Fibroblast of lung (primary cell): Measurements from ENCODE around the gene ITGAL. TPM values are rescaled to one million over a fixed set of nuclear protein-coding genes. Genes with fewer than 3 reads are reported as not detected.

Source experiments
- DNase-seq, 2 donors: peaks; one replicate each; pipeline versions ENCODE4 v3.0.0 to v3.0.0-alpha.2; 2010; ENCODE audit warnings: low read depth in 2 of 2
- H2AFZ ChIP-seq: 2 replicates; pipeline ENCODE4 v1.5.1; 2012; ENCODE audit warnings: low read length, control low read depth, inconsistent platforms
- H3K27ac ChIP-seq: 2 replicates; pipeline ENCODE4 v1.5.1; 2011; ENCODE audit warnings: low read length, control low read depth; ENCODE audit not compliant: insufficient read depth
- H3K27me3 ChIP-seq: 2 replicates; pipeline ENCODE4 v1.5.1; 2011; ENCODE audit warnings: mild to moderate bottlenecking, low read length; ENCODE audit not compliant: control insufficient read depth, insufficient read depth
- H3K36me3 ChIP-seq: 2 replicates; pipeline ENCODE4 v1.5.1; 2011; ENCODE audit warnings: low read length; ENCODE audit not compliant: control insufficient read depth, insufficient read depth
- H3K4me1 ChIP-seq: 2 replicates; pipeline ENCODE4 v1.5.1; 2011; ENCODE audit warnings: low read length; ENCODE audit not compliant: control insufficient read depth, insufficient read depth; ENCODE audit errors: extremely low read depth
- H3K4me2 ChIP-seq: 2 replicates; pipeline ENCODE4 v1.5.1; 2011; ENCODE audit warnings: low read length, control low read depth; ENCODE audit not compliant: insufficient read depth; ENCODE audit errors: extremely low read depth
- H3K4me3 ChIP-seq, 4 experiments: fragments of 200-600 bp in 1 of 4; sonication (generic) in 1 of 4; replicated peaks in 1 of 4; 2 replicates each; pipeline ENCODE4 v1.5.1; 2011 to 2016; ENCODE audit warnings: low read length in 4 of 4, low read depth in 3 of 4, mild to moderate bottlenecking in 3 of 4, control low read depth in 2 of 4, inconsistent platforms in 1 of 4, mixed read lengths in 1 of 4; ENCODE audit not compliant: insufficient read depth in 1 of 4; ENCODE audit errors: control extremely low read depth in 1 of 4
- H3K79me2 ChIP-seq: 2 replicates; pipeline ENCODE4 v1.5.1; 2012; ENCODE audit warnings: mild to moderate bottlenecking, low read length, inconsistent platforms; ENCODE audit not compliant: control insufficient read depth, insufficient read depth
- H3K9ac ChIP-seq: 2 replicates; pipeline ENCODE4 v1.5.1; 2011; ENCODE audit warnings: mild to moderate bottlenecking, low read length, control low read depth; ENCODE audit not compliant: insufficient read depth
- H3K9me3 ChIP-seq: 2 replicates; pipeline ENCODE4 v1.5.1; 2012; ENCODE audit warnings: low read depth, low read length; ENCODE audit not compliant: control insufficient read depth, insufficient read depth
- H4K20me1 ChIP-seq: 2 replicates; pipeline ENCODE4 v1.5.1; 2011; ENCODE audit warnings: low read length; ENCODE audit not compliant: control insufficient read depth, insufficient read depth; ENCODE audit errors: extremely low read depth
- CTCF ChIP-seq, 2 donors: IDR thresholded peaks in 1 of 2; conservative IDR thresholded peaks in 1 of 2; 1 replicate in 1 of 2; 2 replicates in 1 of 2; pipeline ENCODE4 v1.5.1; 2011 to 2012; ENCODE audit warnings: low read length in 2 of 2, control low read depth in 1 of 2, inconsistent platforms in 1 of 2, low read depth in 1 of 2, mild to moderate bottlenecking in 1 of 2
- EZH2 ChIP-seq: IDR thresholded peaks from 2 replicates; pipeline ENCODE4 v1.5.1; 2012; ENCODE audit warnings: low read length, control low read depth, mild to moderate bottlenecking; ENCODE audit errors: missing control alignments
- polyA plus RNA-seq, 2 donors: library from polyadenylated mRNA; depleted of rRNA in 1 of 2; stranded (reverse) in 1 of 2; unstranded in 1 of 2; fragments of >200 nt; gene quantifications; 2 replicates each; pipeline ENCODE4 v1.2.1, GENCODE V29; 2011 to 2012; ENCODE audit warnings: missing spikeins in 1 of 2
- total RNA-seq: library from RNA; depleted of rRNA; stranded (reverse); fragments of >200 nt; gene quantifications from 2 replicates; pipeline ENCODE4 v1.2.1, GENCODE V29; 2014

ITGAL gene
- total and polyA plus RNA-seq, 2 donors (not counting 1 experiment from before 2014, with no cell fraction given): not detected

GRCh38 chr16:30473231-30474073, 910 bp downstream of the ITGAL start:
- TF ChIP-seq CTCF (conservative IDR thresholded peaks at IDR 0.05 in 1 of 2, IDR thresholded peaks at IDR 0.05 in 1 of 2; ENCODE audit: low read depth in 1 of 2, low read length in 2 of 2) (no peak), EZH2 (no peak)

GRCh38 chr16:30474074-30474452, 1.5 kb downstream of the ITGAL start:
- no peak overlapping the region for H3K9ac ChIP-seq
- H2AFZ ChIP-seq: no peak overlapping the region
- H3K27me3 ChIP-seq: peaks cover 23% of the 10 kb centered on the region
- TF ChIP-seq EZH2: no peak
- TF ChIP-seq CTCF (conservative IDR thresholded peaks at IDR 0.05 in 1 of 2, IDR thresholded peaks at IDR 0.05 in 1 of 2; ENCODE audit: low read depth in 1 of 2, low read length in 2 of 2): no peak
- no peaks in the 10 kb centered on the region for H3K36me3 ChIP-seq
- no peak overlapping the region for H3K27ac ChIP-seq
- no peaks in the 10 kb centered on the region for H4K20me1 ChIP-seq
- H3K4me3 ChIP-seq: no peak overlapping the region
- H3K4me2 ChIP-seq: no peak overlapping the region
- H3K9me3 ChIP-seq: no peaks in the 10 kb centered on the region
- no peak for DNase-seq
- no peaks in the 10 kb centered on the region for H3K79me2 ChIP-seq
- H3K4me1 ChIP-seq: no peaks in the 10 kb centered on the region

More at GRCh38 chr16:30473231-30474073, 910 bp downstream of the ITGAL start:
- no peak overlapping the region for H3K9ac ChIP-seq
- H3K4me1 ChIP-seq: no peaks in the 10 kb centered on the region
- H2AFZ ChIP-seq: no peak overlapping the region
- H3K27me3 ChIP-seq: peaks cover 23% of the 10 kb centered on the region
- no peak for DNase-seq
- no peak overlapping the region for H3K27ac ChIP-seq
- no peaks in the 10 kb centered on the region for H3K79me2 ChIP-seq
- no peaks in the 10 kb centered on the region for H3K9me3 ChIP-seq
- H3K36me3 ChIP-seq: no peaks in the 10 kb centered on the region
- no peak overlapping the region for H3K4me3 ChIP-seq
- H3K4me2 ChIP-seq: no peak overlapping the region
- no peaks in the 10 kb centered on the region for H4K20me1 ChIP-seq

GRCh38 chr16:30474684-30475083, 2.1 kb downstream of the ITGAL start:
- Histone ChIP-seq H3K9me3 (no peaks in the 10 kb centered on the region), H3K27ac (no peak overlapping the region), H2AFZ (no peak overlapping the region), H3K4me1 (no peaks in the 10 kb centered on the region), H4K20me1 (no peaks in the 10 kb centered on the region), H3K4me3 (no peak overlapping the region), H3K79me2 (no peaks in the 10 kb centered on the region), H3K36me3 (no peaks in the 10 kb centered on the region), H3K27me3 (peaks cover 23% of the 10 kb centered on the region), H3K4me2 (no peak overlapping the region), H3K9ac (no peak overlapping the region)
- DNase-seq: no peak
- no peak for TF ChIP-seq CTCF (conservative IDR thresholded peaks at IDR 0.05 in 1 of 2, IDR thresholded peaks at IDR 0.05 in 1 of 2; ENCODE audit: low read depth in 1 of 2, low read length in 2 of 2)
- no peak for TF ChIP-seq EZH2
